ENCODE measurements around the gene MALSU1.
"Not testable (repeated sequence)": the region's sequence is repeated elsewhere in the genome, so short reads cannot be mapped to it uniquely, and the experiment has no call there.

The MALSU1 gene

GRCh38 chr7:23285657-23286646, 13.2 kb upstream of the MALSU1 start:
- DNase-seq (ENCODE audit: low read depth in 3 of 3), result no peak

- no peak for DNase-seq (ENCODE audit: low read depth in 3 of 3)
Measured at GRCh38 chr7:23287612-23288011, 11.5 kb upstream of the MALSU1 start.

- no peak for DNase-seq (ENCODE audit: low read depth in 3 of 3)
Measured at GRCh38 chr7:23290993-23291392, 8.1 kb upstream of the MALSU1 start.

GRCh38 chr7:23291957-23292560, 7.1 kb upstream of the MALSU1 start:
- no peak for DNase-seq (ENCODE audit: low read depth in 3 of 3)

- no peak for DNase-seq (ENCODE audit: low read depth in 3 of 3)
Measured at GRCh38 chr7:23292623-23293022, 6.5 kb upstream of the MALSU1 start.

GRCh38 chr7:23293500-23294073, 5.6 kb upstream of the MALSU1 start:
- no peak for DNase-seq (ENCODE audit: low read depth in 3 of 3)

- no peak for DNase-seq (ENCODE audit: low read depth in 3 of 3)
Measured at GRCh38 chr7:23294549-23295400, 4.4 kb upstream of the MALSU1 start.

GRCh38 chr7:23295401-23295697, 3.8 kb upstream of the MALSU1 start:
- DNase-seq (ENCODE audit: low read depth in 3 of 3), result no peak

- DNase-seq (ENCODE audit: low read depth in 3 of 3), result no peak
Measured at GRCh38 chr7:23298141-23298881, 828 bp upstream of the MALSU1 start.

GRCh38 chr7:23299770-23300300, 696 bp downstream of the MALSU1 start:
- no peak for DNase-seq (ENCODE audit: low read depth in 3 of 3)

- no peak for DNase-seq (ENCODE audit: low read depth in 3 of 3)
Measured at GRCh38 chr7:23306936-23307521, 7.9 kb downstream of the MALSU1 start.

- DNase-seq (ENCODE audit: low read depth in 3 of 3), result no peak
Measured at GRCh38 chr7:23308754-23309153, 9.6 kb downstream of the MALSU1 start.

- not testable (repeated sequence) for DNase-seq (ENCODE audit: low read depth in 3 of 3)
Measured at GRCh38 chr7:23312141-23312540, 13.0 kb downstream of the MALSU1 start.

GRCh38 chr7:23315366-23315765, 16.2 kb downstream of the MALSU1 start:
- DNase-seq (ENCODE audit: low read depth in 3 of 3), result no peak

GRCh38 chr7:23331132-23331531, 32.0 kb downstream of the MALSU1 start:
- no peak for DNase-seq (ENCODE audit: low read depth in 3 of 3)

- no peak for DNase-seq (ENCODE audit: low read depth in 3 of 3)
Measured at GRCh38 chr7:23332193-23332592, 33.1 kb downstream of the MALSU1 start.

GRCh38 chr7:23332910-23333612, 33.9 kb downstream of the MALSU1 start:
- DNase-seq (ENCODE audit: low read depth in 3 of 3), result no peak

- DNase-seq (ENCODE audit: low read depth in 3 of 3), result no peak
Measured at GRCh38 chr7:23333671-23334246, 34.6 kb downstream of the MALSU1 start.

GRCh38 chr7:23334482-23335056, 35.4 kb downstream of the MALSU1 start:
- DNase-seq (ENCODE audit: low read depth in 3 of 3), result no peak

Measured in stimulated activated CD4-positive, alpha-beta T cell treated with anti-CD3 and anti-CD28 coated beads, TNF-alpha, amount 100 ng/mL, for 48 hours (primary cell).